CD8-positive, alpha-beta memory T cell (primary cell): ENCODE data around the gene DOK3. TPM values are rescaled to one million over a fixed set of nuclear protein-coding genes. Genes with fewer than 3 reads are reported as not detected.

Experiments used
- CTCF ChIA-PET: fragments of 350-600 bp; sonication (Branson Sonifier 250); formaldehyde crosslinking; loops from one replicate; lab custom pipeline; 2021; ENCODE audit warnings: antibody characterized with exemption; lab: Charles Lee
- POLR2A ChIA-PET: fragments of 350-600 bp; sonication (Branson Sonifier 250); formaldehyde crosslinking; loops from one replicate; lab custom pipeline; 2021; ENCODE audit warnings: antibody characterized with exemption; lab: Charles Lee
- DNase-seq, 5 donors: peaks; one replicate each; pipeline versions ENCODE4 v3.0.0 to v3.0.0-alpha.2; 2020 to 2022; ENCODE audit warnings: mixed read lengths in 1 of 5
- H3K27ac ChIP-seq: one replicate; pipeline ENCODE4 v1.7.0; 2013; ENCODE audit warnings: low read depth, mild to moderate bottlenecking, low read length, moderate library complexity
- H3K27me3 ChIP-seq: 2 replicates; pipeline ENCODE4 v1.7.0; 2013; ENCODE audit warnings: low read length, mild to moderate bottlenecking; ENCODE audit not compliant: insufficient read depth, poor library complexity, severe bottlenecking
- H3K36me3 ChIP-seq: 2 replicates; pipeline ENCODE4 v1.7.0; 2013; ENCODE audit warnings: mild to moderate bottlenecking, low read length, moderate library complexity; ENCODE audit not compliant: insufficient read depth
- H3K4me1 ChIP-seq: 2 replicates; pipeline ENCODE4 v1.7.0; 2013; ENCODE audit warnings: mild to moderate bottlenecking, low read length, moderate library complexity; ENCODE audit not compliant: insufficient read depth
- H3K4me3 ChIP-seq: 2 replicates; pipeline ENCODE4 v1.7.0; 2013; ENCODE audit warnings: mild to moderate bottlenecking, low read length
- H3K9me3 ChIP-seq: 2 replicates; pipeline ENCODE4 v1.7.0; 2013; ENCODE audit warnings: mild to moderate bottlenecking, low read length
- H3K27ac Mint-ChIP-seq, 8 donors: one replicate each; pipeline ENCODE4 v1.8.0; 2020 to 2021; ENCODE audit warnings: mixed read lengths in 8 of 8, mild to moderate bottlenecking in 6 of 8, inconsistent platforms in 3 of 8, moderate library complexity in 3 of 8
- H3K27me3 Mint-ChIP-seq, 2 donors: one replicate each; pipeline ENCODE4 v1.8.0; 2020 to 2021; ENCODE audit warnings: mixed read lengths in 2 of 2, mild to moderate bottlenecking in 1 of 2, moderate library complexity in 1 of 2
- H3K36me3 Mint-ChIP-seq, 3 donors: one replicate each; pipeline ENCODE4 v1.8.0; 2020 to 2021; ENCODE audit warnings: mixed read lengths in 3 of 3, inconsistent platforms in 1 of 3, mild to moderate bottlenecking in 1 of 3
- H3K4me1 Mint-ChIP-seq, 3 donors: one replicate each; pipeline ENCODE4 v1.8.0; 2020 to 2021; ENCODE audit warnings: mixed read lengths in 3 of 3, inconsistent platforms in 1 of 3, mild to moderate bottlenecking in 1 of 3
- H3K4me3 Mint-ChIP-seq, 7 donors: one replicate each; pipeline ENCODE4 v1.8.0; 2020 to 2021; ENCODE audit warnings: mixed read lengths in 7 of 7, mild to moderate bottlenecking in 6 of 7, moderate library complexity in 4 of 7, inconsistent platforms in 2 of 7
- H3K9me3 Mint-ChIP-seq, 5 donors: one replicate each; pipeline ENCODE4 v1.8.0; 2020 to 2022; ENCODE audit warnings: mixed read lengths in 5 of 5, mild to moderate bottlenecking in 3 of 5, moderate library complexity in 2 of 5, inconsistent platforms in 1 of 5
- polyA plus RNA-seq: library from polyadenylated mRNA; unstranded; fragments of 300-500 nt; fragmentation: Illumina TruSeq; gene quantifications from one replicate; pipeline ENCODE4 v1.2.3, GENCODE V29; 2021
- total RNA-seq, 2 experiments: library from RNA; stranded (reverse); gene quantifications; one replicate each; pipeline ENCODE4 v1.2.3, GENCODE V29; 2021

DOK3 gene
- total and polyA plus RNA-seq, 3 experiments from 2014 or later: 0.08 to 5.1 (median 4.2) TPM

GRCh38 chr5:177499842-177500241, 9.8 kb downstream of the DOK3 start:
- no peaks in the 10 kb centered on the region for H3K27me3 ChIP-seq
- POLR2A ChIA-PET: no interaction called here

GRCh38 chr5:177498013-177498787, 11.4 kb downstream of the DOK3 start:
- POLR2A ChIA-PET: interaction anchor here (1.0 to 1.8 kb wide), 5 partner anchors 26 to 109 kb away, joined by 4 to 15 read pairs (median 5); no protein-coding TSS in a partner anchor
- Histone ChIP-seq H3K27ac (peak overlapping the region; percentile 51), H3K9me3 (no peaks in the 10 kb centered on the region), H3K4me1 (peaks cover 22% of the 10 kb centered on the region), H3K4me3 (peak overlapping the region; percentile 81), H3K36me3 (no peaks in the 10 kb centered on the region), H3K27me3 (no peaks in the 10 kb centered on the region)
- peaks cover 13 to 41% (median 21%) of the 10 kb centered on the region in 3 donors for H3K4me1 Mint-ChIP-seq
- H3K9me3 Mint-ChIP-seq: no peaks in the 10 kb centered on the region
- DNase-seq: peak in 1 of 5 donors; percentile 30
- CTCF ChIA-PET: interaction anchor here (0.8 to 12.2 kb wide), 12 partner anchors 18 to 190 kb away, joined by 3 to 116 read pairs (median 4); partner anchors contain the start of genes DDX41 and LMAN2
- H3K4me3 Mint-ChIP-seq: peak overlapping the region; percentile 69 to 89 (median 86)
- no peaks in the 10 kb centered on the region for H3K36me3 Mint-ChIP-seq
- H3K27ac Mint-ChIP-seq: peak overlapping the region in 7 of 8 donors; percentile 0 to 91 (median 75)
- H3K27me3 Mint-ChIP-seq: peaks cover 0 to 2% of the 10 kb centered on the region in 2 donors

More at GRCh38 chr5:177499842-177500241, 9.8 kb downstream of the DOK3 start:
- H3K36me3 ChIP-seq: no peaks in the 10 kb centered on the region
- H3K27ac ChIP-seq: no peak overlapping the region
- Mint-ChIP-seq H3K27ac (peak overlapping the region in 3 of 8 donors; percentile 26 to 96 (median 64)), H3K4me1 (peaks cover 13 to 33% (median 21%) of the 10 kb centered on the region in 3 donors), H3K4me3 (peak overlapping the region in 6 of 7 donors; percentile 13 to 87 (median 42)), H3K27me3 (peaks cover 0 to 2% of the 10 kb centered on the region in 2 donors), H3K9me3 (no peaks in the 10 kb centered on the region), H3K36me3 (no peaks in the 10 kb centered on the region)
- no peak overlapping the region for H3K4me3 ChIP-seq
- peaks cover 22% of the 10 kb centered on the region for H3K4me1 ChIP-seq
- H3K9me3 ChIP-seq: no peaks in the 10 kb centered on the region
- DNase-seq: no peak
- CTCF ChIA-PET: interaction anchor here (0.9 to 12.2 kb wide), 10 partner anchors 10 to 190 kb away, joined by 3 to 116 read pairs (median 11); partner anchors contain the start of gene MXD3

- peak; percentile 89 to 95 (median 90) for DNase-seq
- Mint-ChIP-seq H3K4me3 (peak within 1 kb of the TSS; percentile 69 to 89 (median 86)), H3K27me3 (peaks cover 0 to 2% of the 10 kb centered on the region in 2 donors), H3K36me3 (peaks cover 0 to 7% (median 3%) of the 10 kb centered on the region in 3 donors), H3K27ac (peak within 1 kb of the TSS in 7 of 8 donors; percentile 0 to 91 (median 75)), H3K9me3 (no peaks in the 10 kb centered on the region), H3K4me1 (peaks cover 13 to 42% (median 23%) of the 10 kb centered on the region in 3 donors)
- ChIA-PET POLR2A (interaction anchor here (0.6 to 1.8 kb wide), 7 partner anchors 9 to 108 kb away, joined by 3 to 15 read pairs (median 5); no protein-coding TSS in a partner anchor), CTCF (interaction anchor here (0.7 to 12.2 kb wide), 13 partner anchors 19 to 189 kb away, joined by 3 to 116 read pairs (median 4); partner anchors contain the start of genes DDX41 and LMAN2)
- peak within 1 kb of the TSS; percentile 69 for H3K27ac ChIP-seq
- H3K27me3 ChIP-seq: no peaks in the 10 kb centered on the region
- H3K9me3 ChIP-seq: no peaks in the 10 kb centered on the region
- peaks cover 22% of the 10 kb centered on the region for H3K4me1 ChIP-seq
- H3K4me3 ChIP-seq: peak within 1 kb of the TSS; percentile 81
- H3K36me3 ChIP-seq: no peaks in the 10 kb centered on the region
These were observed 12.2 kb downstream of the DOK3 start, which contains the start of gene PDLIM7 for GRCh38 chr5:177497292-177498012. Gene PDLIM7, minus strand, starts transcription at chr5:177497604. Its CDS starts 1,092 bp downstream, at chr5:177496512.

DNA sequence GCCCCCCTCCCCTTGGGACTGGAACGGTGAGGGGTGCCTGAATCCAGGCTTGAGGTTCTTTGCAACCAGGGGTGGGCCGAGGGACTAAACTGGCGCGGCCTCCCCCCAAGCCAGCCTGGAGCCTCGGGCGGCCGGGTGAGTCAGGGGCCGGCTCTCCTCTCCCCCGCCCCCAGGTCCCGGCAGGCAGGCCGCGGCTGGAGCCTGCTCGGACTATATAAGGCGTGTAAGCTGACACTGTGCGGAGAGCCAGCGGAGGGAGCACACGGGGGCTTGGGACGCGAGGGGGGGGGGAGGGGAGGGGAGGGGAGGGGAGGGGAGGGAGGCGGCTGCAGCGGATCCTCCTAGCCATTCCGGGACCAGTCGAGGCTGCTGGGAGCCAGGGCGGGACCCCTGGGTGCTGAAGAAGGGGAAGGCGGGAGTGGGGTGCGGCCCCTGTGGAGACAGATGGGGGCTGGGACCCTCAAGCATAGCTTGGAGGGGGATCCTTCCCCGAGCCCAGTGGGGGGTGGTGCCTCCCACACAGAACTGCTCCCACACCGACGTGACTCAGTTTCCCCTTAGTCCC, 12.8 kb downstream of the DOK3 start:
- Mint-ChIP-seq H3K27me3 (peaks cover 0 to 2% of the 10 kb centered on the region in 2 donors), H3K4me1 (peaks cover 13 to 42% (median 23%) of the 10 kb centered on the region in 3 donors), H3K4me3 (peak overlapping the region in 5 of 7 donors; percentile 38 to 89 (median 54)), H3K9me3 (no peaks in the 10 kb centered on the region), H3K27ac (no peak overlapping the region), H3K36me3 (peaks cover 0 to 7% (median 4%) of the 10 kb centered on the region in 3 donors)
- ChIA-PET POLR2A (interaction anchor here (0.6 to 1.8 kb wide), 6 partner anchors 8 to 107 kb away, joined by 3 to 15 read pairs (median 5); no protein-coding TSS in a partner anchor), CTCF (interaction anchor here (0.7 to 12.2 kb wide), 13 partner anchors 20 to 188 kb away, joined by 3 to 116 read pairs (median 4); partner anchors contain the start of genes DDX41 and LMAN2)
- peak overlapping the region; percentile 69 for H3K27ac ChIP-seq
- H3K9me3 ChIP-seq: no peaks in the 10 kb centered on the region
- no peak for DNase-seq
- peak overlapping the region; percentile 81 for H3K4me3 ChIP-seq
- no peaks in the 10 kb centered on the region for H3K27me3 ChIP-seq
- peaks cover 22% of the 10 kb centered on the region for H3K4me1 ChIP-seq
- no peaks in the 10 kb centered on the region for H3K36me3 ChIP-seq

GRCh38 chr5:177496070-177496726, 13.4 kb downstream of the DOK3 start:
- Mint-ChIP-seq H3K36me3 (peaks cover 0 to 8% (median 4%) of the 10 kb centered on the region in 3 donors), H3K27ac (peak overlapping the region in 1 of 8 donors; percentile 6), H3K4me1 (peaks cover 13 to 42% (median 23%) of the 10 kb centered on the region in 3 donors), H3K9me3 (no peaks in the 10 kb centered on the region), H3K27me3 (peaks cover 0 to 2% of the 10 kb centered on the region in 2 donors), H3K4me3 (peak overlapping the region; percentile 19 to 80 (median 42))
- DNase-seq: no peak
- no peak overlapping the region for H3K4me3 ChIP-seq
- peak overlapping the region; percentile 69 for H3K27ac ChIP-seq
- ChIA-PET CTCF (interaction anchor here (1.4 to 12.2 kb wide), 4 partner anchors 20 to 105 kb away, joined by 3 to 116 read pairs (median 5); no protein-coding TSS in a partner anchor), POLR2A (interaction anchor here (0.9 to 1.8 kb wide), 4 partner anchors 24 to 92 kb away, joined by 3 to 15 read pairs (median 5); no protein-coding TSS in a partner anchor)
- H3K27me3 ChIP-seq: no peaks in the 10 kb centered on the region
- H3K4me1 ChIP-seq: peaks cover 22% of the 10 kb centered on the region
- H3K9me3 ChIP-seq: no peaks in the 10 kb centered on the region
- no peaks in the 10 kb centered on the region for H3K36me3 ChIP-seq

DNA sequence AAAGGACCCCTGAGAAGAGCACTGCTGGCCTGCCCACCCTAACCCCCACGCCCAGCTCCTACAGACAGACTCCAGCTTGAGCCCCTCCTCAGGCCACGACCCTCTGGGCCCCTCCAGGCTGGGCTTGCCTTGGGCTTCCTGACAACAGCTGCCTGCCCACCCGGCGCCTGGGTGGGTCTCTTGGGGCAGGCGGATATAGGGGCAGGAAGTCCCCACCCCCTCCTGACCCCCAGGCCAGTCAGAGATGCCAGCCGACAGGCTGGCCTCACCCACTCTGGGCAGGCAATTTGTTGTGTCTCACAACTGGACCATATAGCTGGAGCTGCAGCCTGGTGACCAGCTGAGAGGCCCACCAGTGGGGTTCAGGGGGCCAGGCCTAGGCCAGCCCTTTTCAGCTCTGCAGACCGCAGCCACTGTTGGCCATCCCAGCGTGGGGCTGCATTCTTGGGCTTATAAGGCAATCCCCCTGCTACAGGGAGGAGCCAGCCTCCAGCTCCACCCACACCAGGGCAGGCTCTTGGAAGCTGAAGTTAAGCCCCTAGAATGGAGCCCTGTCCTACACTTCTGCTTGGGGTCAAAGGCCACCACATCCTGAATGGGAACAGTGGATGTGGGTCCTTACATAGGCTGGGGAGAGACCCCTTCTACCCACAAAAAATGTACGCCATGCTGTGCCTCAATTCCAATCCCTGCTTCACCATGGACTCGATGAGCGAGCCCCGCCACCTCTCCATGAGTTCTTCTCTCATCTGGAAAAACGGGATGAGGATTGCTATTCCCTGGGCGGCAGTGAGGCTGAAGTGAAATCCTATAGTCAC, 14.2 kb downstream of the DOK3 start:
- ChIA-PET POLR2A (interaction anchor here (0.9 to 1.2 kb wide), 2 partner anchors 24 to 41 kb away, joined by 3 to 5 read pairs; no protein-coding TSS in a partner anchor), CTCF (interaction anchor here (1.4 to 12.2 kb wide), 5 partner anchors 19 to 178 kb away, joined by 3 to 116 read pairs (median 5); no protein-coding TSS in a partner anchor)
- no peak for DNase-seq
- Mint-ChIP-seq H3K4me1 (peaks cover 8 to 39% (median 19%) of the 10 kb centered on the region in 3 donors), H3K4me3 (peak overlapping the region in 6 of 7 donors; percentile 19 to 80 (median 38)), H3K27ac (no peak overlapping the region), H3K9me3 (no peaks in the 10 kb centered on the region), H3K27me3 (peaks cover 0 to 2% of the 10 kb centered on the region in 2 donors), H3K36me3 (peaks cover 0 to 14% (median 4%) of the 10 kb centered on the region in 3 donors)
- peaks cover 15% of the 10 kb centered on the region for H3K4me1 ChIP-seq
- H3K27me3 ChIP-seq: no peaks in the 10 kb centered on the region
- no peaks in the 10 kb centered on the region for H3K36me3 ChIP-seq
- no peaks in the 10 kb centered on the region for H3K9me3 ChIP-seq
- peak overlapping the region; percentile 69 for H3K27ac ChIP-seq
- H3K4me3 ChIP-seq: no peak overlapping the region
